COR-L47 (cell line): ENCODE results near the gene SYNGR3.
"Not testable (repeated sequence)": the region's sequence is repeated elsewhere in the genome, so short reads cannot be mapped to it uniquely, and the experiment has no call there.

Experiments
- DNase-seq: peaks from one replicate; lab custom pipeline; 2025; lab: John Stamatoyannopoulos, UW

SYNGR3 gene

DNA sequence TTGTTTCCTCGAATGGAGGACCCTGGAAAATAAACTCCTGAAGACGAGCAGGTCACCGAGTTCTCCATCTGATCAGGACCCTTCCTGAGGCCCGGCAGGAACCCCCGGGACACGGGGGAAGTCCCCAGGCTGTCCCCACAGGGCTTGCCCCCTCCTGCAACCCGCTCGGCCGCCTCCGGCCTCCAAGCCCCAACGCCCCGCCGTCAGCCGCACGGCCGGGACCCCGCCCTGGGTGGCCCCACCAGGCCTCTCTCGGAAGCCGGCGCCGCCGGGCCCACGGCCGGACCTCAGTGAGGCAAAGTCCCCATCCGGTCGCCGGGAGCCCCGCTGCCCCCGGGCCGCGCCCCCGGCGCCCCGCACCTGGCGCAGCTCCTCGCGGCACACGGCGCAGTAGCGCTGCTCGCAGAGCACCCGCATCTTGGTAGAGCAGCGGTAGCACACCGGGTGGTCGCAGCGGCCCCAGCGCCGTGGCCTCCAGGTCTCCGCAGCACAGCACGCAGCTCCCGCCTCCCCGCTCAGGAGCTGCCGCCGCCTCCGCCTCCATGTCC is 19.5 kb downstream of the SYNGR3 start:
- DNase-seq: no peak

DNA sequence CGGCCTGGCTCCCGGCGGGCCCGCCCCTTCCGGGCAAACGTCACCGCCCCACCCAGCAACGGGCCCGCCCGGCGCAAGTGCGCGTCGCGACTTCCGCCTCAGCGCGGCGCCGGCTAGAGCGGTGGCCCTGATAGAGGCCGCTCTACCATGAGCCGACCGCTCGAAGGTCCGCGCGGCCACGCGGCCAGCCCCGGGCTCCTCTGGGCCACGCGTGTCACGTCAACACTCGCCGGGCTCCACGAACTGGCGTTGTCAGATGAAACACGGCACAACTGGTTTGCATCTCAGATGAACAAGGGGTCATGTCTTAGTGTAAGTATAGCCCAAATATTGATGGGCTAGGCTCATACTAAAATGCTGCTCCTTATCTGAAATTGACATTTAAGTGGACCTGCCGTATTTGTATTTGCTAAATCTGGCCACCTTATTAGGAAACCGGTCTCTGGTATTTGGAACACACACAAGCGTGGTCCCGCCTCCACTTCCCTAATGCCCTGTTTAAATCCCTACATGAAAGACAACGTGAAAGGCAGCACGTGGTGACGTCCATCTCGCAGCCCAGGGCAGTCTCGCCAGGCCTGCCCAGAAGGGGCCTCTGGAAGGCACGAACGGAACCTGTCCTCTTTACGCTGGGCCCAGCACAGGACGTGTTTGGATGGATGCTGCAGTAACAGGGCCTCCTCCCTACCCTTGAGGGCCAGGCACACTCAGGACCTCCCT is 20.2 kb downstream of the SYNGR3 start, which contains the start of gene ZNF598:
ZNF598 (minus strand) TSS at position 31 of the 720 bp plus-strand sequence.
- peak; percentile 90 for DNase-seq

DNA sequence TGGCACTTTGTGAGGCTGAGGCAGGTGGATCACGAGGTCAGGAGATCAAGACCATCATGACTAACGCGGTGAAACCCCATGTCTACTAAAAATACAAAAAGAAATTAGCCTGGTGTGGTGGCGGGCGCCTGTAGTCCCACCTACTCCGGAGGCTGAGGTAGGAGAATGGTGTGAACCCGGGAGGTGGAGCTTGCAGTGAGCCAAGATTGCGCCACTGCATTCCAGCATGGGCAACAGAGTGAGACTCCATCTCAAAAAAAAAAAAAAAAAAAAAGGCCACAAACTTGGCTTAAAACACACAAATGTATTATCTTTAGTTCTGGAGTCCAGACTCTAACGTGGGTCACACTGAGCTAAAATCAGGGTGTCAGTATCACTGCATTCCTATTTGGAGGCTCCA is 22.0 kb downstream of the SYNGR3 start:
- not testable (repeated sequence) for DNase-seq

DNA sequence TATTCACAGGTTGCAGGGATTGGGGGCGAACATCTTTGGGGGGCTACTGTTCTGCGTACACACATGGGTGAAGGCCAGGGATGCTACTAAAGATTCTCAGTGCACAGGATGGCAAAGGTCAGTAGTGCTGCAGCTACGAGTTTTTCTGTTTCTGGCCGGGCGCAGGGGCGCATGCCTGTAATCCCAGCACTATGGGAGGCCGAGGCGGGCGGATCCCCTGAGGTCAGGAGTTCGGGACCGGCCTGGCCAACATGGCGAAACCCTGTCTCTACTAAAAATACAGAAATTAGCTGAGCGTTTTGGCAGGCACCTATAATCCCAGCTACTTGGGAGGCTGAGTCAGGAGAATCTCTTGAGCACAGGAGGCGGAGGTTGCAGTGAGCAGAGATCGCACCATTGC is 23.8 kb downstream of the SYNGR3 start:
- DNase-seq: no peak

DNA sequence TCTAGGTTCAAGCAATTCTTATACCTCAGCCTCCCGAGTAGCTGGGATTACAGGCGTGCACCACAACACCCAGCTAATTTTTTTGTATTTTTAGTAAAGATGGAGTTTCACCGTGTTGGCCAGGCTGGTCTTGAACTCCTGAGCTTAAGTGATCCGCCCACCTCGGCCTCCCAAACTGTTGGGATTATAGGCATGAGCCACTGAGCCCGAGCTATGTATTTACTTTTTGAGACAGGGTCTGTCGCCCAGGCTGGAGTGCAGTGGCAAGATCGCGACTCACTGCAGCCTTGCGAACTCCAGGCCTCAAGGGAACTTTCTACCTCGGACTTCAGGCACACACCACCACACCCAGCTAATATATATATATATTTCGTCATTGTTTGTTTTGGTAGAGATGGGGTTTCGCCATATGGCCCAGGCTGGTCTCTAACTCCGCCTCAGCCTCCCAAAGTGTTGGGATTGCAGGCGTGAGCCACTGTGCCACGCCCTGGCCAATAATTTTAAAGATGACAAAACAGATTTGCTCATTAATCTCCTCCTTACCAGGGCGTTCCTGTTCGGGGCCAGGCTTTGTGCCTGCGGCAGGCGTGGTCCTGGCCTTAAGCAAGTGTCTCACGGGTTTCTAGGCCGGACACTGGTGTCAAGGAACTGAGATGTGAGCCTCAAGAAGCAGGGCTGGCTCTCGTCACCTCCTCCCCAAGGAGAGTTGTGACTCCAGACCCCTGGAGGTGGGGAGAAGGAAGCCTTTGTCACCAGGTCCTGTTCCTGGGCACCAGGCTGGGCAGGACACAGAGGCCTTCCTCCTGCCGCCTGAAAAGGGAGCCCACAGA is 25.6 kb downstream of the SYNGR3 start:
- DNase-seq: no peak

DNA sequence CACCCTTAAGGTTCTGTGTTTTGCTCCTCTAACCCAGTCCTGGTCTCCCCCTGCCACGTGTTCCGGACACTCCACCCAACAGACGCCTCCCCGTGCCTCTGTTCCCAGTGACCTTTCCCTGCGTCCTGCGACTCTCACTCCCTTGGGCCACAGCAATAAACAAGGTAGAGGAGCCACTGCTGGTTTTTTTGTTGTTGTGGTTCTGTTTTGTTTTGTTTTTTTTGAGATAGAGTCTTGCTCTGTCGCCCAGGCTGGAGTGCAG is 26.1 kb downstream of the SYNGR3 start:
- DNase-seq: no peak

DNA sequence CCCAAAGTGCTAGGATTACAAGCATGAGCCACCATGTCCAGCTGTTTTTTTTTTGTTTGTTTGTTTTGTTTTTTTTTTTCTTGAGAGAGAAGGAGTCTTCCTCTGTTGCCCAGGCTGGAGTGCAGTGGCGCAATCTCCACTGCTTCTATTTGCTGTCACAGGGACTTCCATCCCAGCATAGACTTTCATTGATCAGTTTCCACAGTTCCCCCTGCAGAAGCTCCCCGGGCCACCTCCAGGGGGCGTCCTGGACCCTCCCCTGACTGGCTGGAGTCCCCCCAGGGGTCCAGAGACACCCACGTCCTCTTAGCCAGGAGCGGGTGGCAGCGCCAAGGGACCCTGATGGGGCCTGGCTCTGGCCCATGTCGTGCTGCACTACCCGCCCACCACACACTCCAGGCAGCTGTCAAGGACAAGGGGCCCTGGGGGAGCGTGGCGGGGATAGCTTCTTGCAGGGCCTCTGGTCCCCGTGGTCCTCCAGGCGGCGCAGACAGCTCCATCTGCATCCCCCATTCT is 26.7 kb downstream of the SYNGR3 start:
- no peak for DNase-seq

DNA sequence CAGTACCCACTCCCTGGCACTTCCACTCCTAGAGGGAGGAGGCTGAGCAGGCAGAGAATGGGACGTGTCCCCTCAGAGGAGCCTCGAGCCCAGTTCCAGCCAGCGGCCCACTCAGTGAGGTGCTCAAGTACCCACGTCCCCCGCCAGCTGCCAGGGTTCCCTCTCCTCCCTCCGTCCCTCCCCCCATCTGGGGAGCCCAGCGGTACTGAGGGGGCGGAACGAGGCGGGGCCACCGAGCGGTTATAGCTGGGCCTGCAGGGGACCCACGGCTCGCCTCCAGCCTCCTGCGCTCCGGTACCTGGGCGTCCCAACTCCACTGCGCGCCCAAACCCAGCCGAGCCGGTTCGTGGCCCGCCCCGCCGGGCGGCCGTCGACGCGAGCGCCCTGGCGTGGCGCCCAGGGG is 29.7 kb downstream of the SYNGR3 start, which contains the start of gene NPW:
NPW (plus strand) TSS at position 268 of the 403 bp plus-strand sequence.
- no peak for DNase-seq

DNA sequence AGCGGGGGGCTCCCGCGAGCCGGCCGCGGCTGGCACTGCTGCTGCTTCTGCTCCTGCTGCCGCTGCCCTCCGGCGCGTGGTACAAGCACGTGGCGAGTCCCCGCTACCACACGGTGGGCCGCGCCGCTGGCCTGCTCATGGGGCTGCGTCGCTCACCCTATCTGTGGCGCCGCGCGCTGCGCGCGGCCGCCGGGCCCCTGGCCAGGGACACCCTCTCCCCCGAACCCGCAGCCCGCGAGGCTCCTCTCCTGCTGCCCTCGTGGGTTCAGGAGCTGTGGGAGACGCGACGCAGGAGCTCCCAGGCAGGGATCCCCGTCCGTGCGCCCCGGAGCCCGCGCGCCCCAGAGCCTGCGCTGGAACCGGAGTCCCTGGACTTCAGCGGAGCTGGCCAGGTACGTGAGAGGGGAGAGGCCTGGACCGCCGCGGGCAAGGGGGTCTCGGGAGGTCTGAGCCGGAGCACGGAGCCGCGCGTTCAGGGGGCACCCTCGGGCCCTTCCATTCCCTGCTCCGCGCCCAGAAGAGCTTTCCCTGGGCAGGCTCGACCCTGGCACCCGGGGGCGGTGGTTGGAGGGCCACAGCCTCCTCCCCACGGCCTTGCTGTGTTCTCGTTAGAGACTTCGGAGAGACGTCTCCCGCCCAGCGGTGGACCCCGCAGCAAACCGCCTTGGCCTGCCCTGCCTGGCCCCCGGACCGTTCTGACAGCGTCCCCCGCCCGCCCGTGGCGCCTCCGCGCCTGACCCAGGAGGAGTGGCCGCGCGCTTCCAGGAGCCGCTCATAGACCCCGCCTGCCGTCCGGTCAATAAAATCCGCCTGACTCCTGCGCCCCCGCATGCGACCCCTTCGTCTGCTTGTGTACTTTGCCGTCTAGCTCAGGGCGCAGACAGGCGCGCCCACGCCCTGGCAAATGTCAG is 30.4 kb downstream of the SYNGR3 start:
- peak; percentile 42 for DNase-seq

DNA sequence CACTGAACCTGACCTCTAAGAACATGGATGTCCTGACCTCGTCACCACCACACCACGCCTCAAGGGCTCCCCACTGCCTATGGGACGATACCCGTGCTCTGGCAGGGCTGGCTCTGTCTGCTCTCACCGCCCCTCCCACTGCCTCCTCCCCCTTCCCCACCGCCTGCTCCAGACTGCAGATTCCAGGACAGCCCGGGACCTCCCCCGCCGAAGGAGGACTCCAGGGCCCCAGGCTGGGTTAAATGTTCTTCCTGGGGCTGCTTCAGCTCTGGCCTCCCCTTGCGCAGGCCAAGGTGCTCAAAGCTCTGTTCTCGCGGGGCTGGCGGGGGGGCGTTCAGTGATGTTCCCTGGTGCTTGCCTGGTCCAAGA is 32.9 kb downstream of the SYNGR3 start:
- DNase-seq: no peak

DNA sequence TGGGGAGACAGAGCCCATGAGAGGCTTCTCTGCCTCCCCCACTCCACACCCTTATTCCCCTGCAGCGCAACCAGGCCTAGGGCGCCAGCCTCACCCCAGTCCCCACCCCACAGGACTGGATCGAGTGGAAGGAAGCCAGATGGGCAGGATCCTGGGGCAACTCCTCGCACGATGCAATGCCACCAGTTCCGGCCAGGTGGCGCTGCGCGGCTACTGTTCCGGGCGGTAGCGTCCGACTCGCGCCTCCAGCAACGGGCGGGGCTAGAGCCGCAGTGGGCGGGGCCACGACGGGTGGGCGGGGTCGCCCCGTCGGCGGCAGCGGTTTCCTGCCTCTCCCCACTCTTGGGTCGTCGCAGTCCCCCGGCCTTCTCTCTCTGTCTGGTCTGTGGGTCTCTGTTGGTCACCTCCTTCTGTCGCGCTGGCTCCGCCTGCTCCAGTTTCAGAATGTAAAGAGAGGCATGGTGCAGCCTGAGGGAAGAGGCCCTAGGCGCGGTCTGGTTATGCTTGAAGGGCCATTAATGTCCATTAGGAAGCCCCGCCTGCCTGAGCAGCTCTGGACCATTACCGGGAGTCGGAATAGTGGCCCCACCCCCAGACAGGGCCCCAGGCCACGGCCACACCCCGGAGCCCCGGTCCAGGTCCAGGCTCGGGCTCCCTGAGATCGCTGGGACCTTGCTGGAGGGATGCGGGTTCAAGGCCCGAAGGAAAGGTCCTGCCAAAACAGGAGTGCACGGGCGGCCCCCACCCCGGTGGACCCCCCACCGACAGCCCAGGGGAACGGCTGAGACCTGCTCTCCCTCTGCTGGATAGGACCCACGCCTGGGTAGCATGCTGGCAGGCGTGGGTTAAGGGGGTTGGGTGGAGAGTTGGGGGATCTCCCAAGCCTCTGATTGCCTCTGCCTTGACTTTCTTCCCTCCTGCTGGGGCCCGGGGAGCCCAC is 33.6 kb downstream of the SYNGR3 start:
- peak; percentile 81 for DNase-seq

DNA sequence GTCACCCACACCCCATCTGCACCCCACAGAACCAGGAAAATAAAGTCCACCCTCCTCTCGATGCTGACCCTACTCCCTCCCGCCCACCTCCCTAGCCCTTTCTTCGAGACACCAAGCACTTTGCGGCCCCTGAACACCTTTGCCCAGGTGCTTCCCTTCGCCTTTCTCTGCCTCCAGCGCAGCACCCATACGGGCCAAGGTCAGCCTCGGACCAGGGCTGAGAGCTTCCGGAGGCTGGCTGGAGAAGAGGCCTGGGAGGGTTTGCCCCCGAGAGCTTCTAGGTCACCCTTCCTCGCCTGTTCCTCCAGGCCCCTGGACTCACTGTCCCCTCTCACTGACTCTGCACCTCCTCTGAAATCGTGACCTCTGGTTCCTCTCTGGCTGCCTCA is 34.3 kb downstream of the SYNGR3 start:
- DNase-seq: no peak

DNA sequence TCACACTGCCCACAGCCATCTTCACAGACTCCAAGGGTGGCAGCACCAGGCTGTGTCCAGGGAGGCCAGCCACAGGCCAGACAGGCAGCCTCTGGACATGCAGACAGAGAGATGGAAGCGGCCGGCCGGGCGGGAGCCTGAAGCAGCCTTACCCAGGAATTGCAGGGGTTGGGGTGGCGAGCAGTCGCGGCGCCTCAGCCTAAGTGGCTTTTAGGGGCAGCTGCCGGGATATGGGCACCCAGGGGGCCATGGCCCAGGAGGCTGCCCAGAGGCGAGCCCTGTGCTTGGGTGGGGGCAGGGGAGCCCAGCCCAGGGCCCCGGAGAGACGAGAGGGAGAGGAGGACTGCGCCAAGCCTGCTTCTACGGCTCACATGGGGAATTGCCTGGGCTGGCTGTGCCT is 35.5 kb downstream of the SYNGR3 start:
- no peak for DNase-seq

DNA sequence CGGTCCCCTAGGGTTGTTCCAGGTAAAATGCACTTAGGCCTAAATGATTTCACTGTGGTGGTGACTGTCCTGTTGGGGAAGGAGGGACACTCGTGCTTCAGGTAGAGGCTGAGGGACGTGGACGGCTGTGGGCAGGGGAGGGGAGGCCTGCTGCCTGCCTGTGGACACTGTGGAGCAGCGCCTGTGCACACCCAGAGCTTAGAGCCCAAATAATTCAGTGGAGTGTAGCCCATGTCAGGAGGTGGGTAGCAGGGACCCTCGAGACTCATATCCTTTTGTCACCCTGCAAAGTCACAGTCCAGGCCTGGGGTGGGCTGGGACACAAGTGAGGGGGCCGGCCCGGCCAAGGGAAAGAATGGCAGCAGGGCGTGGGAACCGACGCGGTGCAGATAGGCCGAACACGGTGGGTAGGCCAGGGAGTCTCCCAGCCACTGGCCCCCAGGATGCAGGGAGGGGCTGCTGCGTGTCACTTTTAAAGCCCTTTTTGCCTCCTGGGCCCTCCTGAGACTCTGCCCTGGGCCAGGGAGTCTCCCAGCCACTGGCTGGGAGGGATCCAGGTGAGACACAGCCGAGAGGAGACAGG is 36.2 kb downstream of the SYNGR3 start:
- DNase-seq: no peak

DNA sequence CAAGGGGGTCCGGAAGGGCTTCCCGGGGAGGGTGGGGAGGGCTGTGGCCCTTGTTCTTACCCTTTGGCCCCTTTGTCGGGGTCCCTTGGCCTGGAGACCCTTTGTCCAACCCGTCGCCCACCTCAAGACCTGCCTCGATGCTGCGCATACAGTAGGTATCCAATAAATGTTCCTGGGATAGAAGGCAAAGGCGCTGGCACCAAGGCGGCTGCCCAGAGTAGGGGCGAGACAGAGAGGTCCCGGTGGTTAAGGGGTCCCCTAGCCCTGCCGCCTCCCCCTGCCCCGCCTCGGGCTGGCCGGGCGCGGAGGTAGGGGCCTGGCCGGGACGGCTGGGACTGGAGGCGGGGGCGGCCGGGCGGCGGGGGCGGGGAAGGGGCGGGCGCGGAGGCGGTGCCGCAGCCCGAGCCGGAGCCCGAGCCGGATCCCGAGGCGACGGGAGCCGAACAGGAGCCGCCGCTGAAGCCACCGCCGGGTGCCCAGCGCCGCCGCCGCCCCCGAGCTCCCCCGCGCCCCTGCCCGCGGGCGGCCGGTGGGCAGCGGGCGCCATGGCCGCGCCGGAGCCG is 36.8 kb downstream of the SYNGR3 start, which contains the start of gene NHERF2:
NHERF2 (plus strand) TSS at position 442 of the 563 bp plus-strand sequence; CDS start at position 546, 104 bp downstream.
- no peak for DNase-seq

DNA sequence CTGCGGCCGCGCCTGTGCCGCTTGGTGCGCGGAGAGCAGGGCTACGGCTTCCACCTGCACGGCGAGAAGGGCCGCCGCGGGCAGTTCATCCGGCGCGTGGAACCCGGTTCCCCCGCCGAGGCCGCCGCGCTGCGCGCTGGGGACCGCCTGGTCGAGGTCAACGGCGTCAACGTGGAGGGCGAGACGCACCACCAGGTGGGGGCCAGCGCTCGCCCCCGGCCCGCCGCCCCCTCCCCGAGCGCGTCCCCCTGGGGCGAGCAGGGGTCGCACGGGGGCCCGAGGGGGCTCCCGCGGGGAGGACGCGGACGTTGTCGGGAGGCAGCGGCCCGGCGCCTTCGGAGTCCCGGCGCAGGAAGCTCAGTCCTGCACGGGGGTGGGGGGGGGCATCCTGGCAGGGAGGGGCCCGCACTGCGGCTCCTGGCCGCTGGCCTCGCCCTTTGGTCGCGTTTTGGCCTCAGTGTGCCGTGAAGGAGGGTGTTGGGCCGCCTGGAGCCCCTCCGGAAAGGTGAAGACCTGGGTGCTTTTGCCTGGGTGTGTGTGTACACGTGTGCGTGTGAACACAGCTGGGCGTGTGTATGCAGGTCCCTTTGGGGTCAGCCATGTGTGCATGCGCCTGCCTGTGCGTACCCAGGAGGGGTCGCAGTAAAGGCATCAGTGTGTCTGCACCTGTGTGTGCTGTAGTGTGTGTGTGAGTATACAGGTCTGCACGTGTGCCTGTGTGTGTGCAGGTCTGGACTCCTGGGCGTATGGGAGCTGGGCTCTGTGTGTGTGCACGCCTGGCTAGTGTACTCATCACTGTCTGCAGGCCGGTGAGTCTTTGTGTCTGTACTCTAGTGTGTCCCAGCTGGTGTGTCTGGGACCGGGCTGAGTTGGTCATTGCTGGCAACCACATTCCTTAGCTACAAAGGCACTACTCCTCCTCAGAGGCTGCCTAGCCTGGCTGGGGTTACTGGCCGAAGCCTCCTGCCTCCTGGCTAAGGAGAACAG is 37.5 kb downstream of the SYNGR3 start:
- no peak for DNase-seq

DNA sequence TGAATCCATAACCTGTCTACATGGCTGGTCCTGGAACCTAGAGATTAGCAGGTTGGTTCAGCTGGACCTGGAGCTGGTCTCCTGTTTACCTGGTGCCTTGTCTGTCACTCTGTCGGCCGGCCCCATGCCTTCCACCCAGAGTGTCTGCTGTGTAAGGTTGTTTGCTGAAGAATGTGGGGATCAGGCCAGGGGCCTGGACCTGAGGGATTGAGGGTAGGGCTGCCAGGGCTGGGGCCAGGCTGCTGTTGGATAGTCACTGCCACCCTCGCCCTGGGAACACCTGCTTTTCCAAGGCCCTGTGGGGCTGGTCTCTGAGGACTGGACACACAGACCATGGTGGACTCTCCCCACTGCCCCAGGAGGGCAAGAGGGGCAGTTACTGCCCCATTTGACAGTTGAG is 38.4 kb downstream of the SYNGR3 start:
- no peak for DNase-seq

DNA sequence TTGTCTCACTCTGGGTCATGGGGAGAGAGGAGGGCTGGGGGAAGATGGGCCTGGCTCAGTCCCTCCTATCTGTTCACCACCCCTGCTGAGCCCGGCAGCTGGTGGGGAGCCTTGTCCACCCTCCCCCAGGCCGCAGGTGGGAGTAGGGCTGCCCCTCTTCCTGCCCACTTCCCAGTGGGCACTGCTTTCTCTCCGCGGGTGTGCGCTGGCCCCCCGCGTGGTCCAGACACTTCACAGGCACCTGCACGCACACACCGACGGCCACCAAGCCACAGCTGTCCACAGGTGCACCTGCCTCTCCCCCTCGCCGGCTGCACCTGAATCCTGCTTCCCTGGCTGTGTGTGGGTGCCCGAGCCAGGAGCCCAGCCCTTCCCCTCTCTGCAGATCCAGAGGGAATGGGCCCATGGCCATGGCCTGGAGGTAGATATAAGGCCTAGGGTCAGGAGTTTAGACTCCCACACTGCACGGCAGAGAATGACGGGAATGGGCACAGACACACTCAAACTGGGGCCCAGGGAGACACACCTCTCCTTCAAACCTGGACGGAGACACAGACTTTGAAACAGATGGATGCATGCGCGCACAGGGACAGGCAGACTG is 39.0 kb downstream of the SYNGR3 start:
- DNase-seq: peak; percentile 81
